ENCODE data around the gene TLR6. TPM values are rescaled to one million over a fixed set of nuclear protein-coding genes. Genes with fewer than 3 reads are reported as not detected.
"Not testable (repeated sequence)": the region's sequence is repeated elsewhere in the genome, so short reads cannot be mapped to it uniquely, and the experiment has no call there.

The TLR6 gene
- total RNA-seq, 1 experiment from 2014 or later: 15.8 TPM

DNA sequence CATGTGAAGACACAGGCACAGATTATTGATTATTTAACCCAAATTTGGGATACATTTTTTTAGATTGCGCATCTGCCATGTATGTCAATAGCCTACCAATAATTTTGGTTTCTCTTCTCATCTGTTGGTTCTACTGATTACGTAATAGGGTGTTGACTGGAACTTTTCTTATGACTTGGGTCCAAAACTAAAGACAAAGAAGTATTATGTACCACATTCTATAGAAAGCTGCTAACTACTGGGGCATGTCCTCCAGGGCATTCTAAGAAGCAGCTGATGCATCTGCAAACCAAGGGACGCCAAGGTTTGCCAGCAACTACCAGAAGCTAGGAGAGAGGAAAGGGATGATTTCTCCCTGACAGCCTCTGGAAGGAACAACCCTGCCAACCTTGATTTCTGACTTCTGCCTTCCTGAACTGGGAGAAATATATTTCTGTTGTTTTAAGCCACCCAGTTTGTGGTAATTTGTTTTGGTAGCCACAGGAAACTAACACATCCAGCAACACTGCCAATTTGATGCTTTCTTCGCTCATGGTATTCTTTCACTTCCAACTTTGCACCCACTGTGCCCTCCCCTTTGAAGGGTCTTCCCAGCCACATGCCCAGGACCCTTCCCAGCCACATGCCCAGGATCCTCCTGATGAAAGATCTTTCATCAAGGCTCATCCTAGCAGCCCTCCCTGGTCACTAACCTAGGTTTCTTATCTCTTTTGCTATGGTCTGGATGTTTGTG is 36.1 kb downstream of the TLR6 start:
- DNase-seq (ENCODE audit: low spot score): no peak

DNA sequence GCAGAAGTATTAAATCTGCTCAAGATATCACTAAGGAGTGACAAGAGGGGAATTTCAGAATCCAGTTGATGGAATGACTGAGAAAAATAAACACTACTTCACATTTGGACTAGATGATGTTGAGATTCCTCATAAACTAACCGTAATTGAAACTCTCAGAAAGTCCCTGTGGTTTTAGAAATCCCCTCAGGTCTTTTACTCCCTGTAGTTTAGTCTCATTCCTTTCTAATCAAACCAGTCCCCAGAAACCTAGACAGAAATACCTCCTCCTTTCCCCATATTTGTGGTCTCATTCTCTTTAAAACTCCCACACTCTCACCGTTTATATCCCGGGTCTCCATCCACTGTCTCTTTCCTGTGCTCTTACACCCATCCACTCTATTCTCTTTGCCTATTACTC is 37.0 kb downstream of the TLR6 start:
- peak; percentile 62 for DNase-seq (ENCODE audit: low spot score)

GRCh38 chr4:38818441-38818976 is 38.1 kb downstream of the TLR6 start:
- DNase-seq (ENCODE audit: low spot score): no peak

GRCh38 chr4:38815885-38816782 is 40.5 kb downstream of the TLR6 start:
- DNase-seq (ENCODE audit: low spot score): peak; percentile 48

- no peak for DNase-seq (ENCODE audit: low spot score)
Measured at GRCh38 chr4:38814386-38814785, 42.2 kb downstream of the TLR6 start.

- no peak for DNase-seq (ENCODE audit: low spot score)
Measured at GRCh38 chr4:38811297-38811696, 45.3 kb downstream of the TLR6 start.

DNA sequence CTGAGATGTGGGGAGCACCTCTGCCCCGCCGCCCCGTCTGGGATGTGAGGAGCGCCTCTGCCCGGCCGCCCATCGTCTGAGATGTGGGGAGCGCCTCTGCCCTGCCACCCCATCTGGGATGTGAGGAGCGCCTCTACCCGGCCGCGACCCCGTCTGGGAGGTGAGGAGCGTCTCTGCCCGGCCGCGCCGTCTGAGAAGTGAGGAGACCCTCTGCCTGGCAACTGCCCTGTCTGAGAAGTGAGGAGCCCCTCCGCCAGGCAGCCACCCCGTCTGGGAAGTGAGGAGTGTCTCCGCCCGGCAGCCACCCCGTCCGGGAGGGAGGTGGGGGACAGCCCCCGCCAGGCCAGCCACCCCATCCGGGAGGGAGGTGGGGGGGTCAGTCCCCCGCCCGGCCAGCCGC is 49.2 kb downstream of the TLR6 start:
- DNase-seq (ENCODE audit: low spot score): not testable (repeated sequence)

GRCh38 chr4:38806251-38806650 is 50.4 kb downstream of the TLR6 start:
- not testable (repeated sequence) for DNase-seq (ENCODE audit: low spot score)

DNA sequence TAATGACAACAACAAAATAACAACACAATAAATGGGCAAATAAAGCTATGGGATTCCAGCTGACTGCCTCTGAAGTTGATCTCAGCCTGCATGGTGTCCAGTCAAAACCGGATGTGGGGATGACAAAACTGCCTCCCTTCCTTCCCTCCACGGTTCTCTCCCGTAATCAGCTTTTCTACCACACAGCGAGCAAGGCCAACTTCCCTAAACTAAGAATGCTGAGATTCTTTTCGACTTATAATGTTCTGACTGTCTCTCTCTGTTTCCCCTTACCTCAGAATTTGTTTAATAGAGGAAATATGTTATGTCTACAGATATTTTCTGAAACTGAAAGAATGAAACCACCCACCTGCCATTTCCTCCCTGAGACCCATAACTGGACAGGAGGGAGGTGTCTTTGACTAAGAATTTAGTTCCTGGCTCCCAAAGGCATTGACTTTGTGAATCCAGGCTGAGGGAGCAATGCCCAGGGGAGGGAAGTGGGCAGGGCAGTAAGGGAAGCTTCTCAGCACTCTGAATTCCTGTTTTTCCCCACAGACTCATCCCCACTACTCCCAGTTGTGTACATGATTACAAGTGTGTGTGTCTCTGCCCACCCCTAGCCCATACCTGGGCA is 51.0 kb downstream of the TLR6 start:
- DNase-seq (ENCODE audit: low spot score): no peak

DNA sequence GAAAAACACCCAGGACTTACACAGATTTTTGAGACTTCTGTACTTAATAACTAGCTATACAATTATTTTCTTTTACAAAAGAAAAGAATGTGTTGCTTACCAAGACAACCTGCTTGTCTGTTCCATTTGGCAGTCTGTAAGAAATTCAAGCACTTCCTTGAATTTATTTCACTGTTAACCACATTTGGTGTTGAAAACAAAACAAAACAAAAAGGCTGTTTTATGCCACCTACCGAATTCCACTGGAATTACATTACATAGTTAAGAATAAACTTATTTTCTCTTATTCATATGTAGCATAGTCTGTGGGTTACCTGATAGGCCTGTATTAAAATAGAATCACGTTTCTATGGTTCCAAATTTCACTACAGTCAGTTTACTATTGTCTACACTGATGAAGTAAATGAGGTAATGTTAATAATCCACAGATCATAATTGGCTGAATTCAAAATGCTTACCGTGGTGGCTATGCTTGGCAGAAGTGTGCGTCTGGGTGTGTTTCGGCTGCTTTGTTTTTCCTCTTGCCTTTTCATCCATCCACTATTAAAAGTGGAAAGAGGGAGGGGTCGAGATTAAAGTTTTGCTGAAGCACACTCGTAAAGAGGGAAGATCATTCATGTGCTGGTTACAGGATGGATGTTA is 51.8 kb downstream of the TLR6 start, which contains the start of gene TLR1:
Gene TLR1, minus strand, starts transcription at position 138 of the 642 bp plus-strand sequence. CDS start 5,960 bp downstream, outside the sequence.
- DNase-seq (ENCODE audit: low spot score): peak; percentile 71

DNA sequence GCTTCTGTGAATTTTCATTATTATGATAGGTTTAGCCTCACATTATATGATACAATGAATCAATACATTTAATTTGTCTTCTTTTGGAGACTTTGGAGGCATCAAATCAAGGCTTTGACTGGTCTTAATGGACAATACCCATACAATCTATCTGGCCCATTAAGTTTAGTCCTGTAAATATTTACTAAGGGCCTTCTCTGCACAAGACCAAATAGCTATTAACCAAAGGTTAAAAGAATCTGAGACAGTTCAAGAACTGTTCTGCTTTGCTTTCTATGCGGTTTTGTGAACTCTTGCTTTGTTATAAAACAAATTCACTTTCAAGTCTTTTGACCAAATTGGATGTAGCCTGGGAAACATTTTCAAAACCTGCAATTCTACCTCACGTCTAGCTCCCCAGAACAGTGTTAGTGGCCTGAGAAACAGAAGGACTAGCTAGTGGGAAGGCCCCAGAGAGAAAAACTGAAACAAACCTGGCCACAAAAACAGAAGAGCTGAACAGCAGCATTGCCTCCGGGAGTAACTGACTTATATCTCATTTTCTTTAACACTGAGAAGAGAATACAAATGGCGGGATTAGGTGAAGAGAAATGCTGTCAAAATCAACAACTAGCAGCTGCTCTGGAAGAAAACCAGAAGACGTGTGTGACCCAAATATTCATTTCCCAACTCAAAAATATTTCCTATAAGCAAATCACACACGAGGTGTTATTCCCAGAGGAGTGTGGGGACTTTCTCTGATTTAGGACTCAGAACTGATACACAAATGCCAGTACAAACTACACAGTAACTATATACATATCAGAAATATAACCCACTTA is 52.6 kb downstream of the TLR6 start:
- DNase-seq (ENCODE audit: low spot score): no peak

GRCh38 chr4:38802561-38803355 is 53.9 kb downstream of the TLR6 start:
- DNase-seq (ENCODE audit: low spot score): no peak

DNA sequence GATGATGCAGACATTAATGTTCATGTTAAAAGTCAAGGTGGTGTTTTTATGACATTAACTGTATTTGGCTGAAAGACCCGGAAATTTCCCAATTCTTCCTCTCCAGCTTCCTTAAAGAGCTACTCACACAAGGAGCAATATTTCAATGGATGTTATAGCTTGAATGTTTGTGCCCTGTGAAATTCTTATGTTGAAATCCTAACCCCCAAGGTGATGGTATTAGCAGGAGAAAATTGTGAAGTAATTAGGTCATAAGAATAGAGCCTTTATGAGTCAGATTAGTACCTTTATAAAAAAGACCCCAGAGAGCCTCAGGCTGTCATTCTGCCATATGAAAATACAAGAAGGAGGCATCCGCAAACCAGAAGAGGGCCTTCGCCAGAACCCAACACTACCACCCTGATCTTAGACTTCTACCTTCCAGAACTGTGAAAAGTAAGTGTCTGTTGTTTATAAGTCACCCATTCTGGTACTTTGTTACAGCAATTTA is 55.6 kb downstream of the TLR6 start:
- DNase-seq (ENCODE audit: low spot score): no peak

GRCh38 chr4:38800366-38800765 is 56.3 kb downstream of the TLR6 start:
- DNase-seq (ENCODE audit: low spot score): no peak

DNA sequence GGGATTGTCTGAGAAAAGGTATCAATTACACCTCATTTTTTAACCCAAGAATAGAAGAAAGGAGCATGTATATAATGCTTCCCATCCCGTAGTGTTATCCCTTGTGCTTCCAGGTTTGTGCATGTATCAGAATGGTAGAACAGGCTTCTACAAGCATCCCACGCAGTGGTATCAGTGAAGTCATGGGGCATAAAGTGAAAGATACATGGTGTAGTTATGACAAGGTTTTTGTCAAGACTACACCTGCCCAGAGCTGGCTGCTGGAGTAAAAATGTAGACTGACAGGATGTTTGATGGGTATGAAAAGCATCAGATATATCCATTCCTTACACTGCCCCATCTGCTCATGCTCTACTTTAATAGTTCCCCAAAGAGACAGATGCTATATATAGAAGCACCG is 61.5 kb downstream of the TLR6 start:
- DNase-seq (ENCODE audit: low spot score): no peak

DNA sequence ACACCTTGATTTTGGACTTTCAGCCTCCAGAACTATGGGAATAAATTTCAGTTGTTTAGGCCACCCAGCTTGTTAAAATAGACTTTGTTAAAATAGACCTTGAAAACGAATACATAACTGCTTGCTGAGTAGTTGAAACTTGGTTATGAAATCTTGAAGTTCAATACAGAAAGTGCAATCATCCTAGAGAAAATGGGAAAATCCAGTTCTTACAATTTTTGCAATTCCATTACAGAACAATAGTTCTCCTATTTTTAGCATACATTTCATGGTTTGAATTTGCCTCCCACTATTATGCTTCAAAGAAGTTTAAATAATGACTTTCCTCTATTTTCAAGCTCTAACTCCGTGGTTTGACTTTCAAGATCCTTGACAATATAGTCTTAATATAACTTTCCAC is 62.6 kb downstream of the TLR6 start:
- DNase-seq (ENCODE audit: low spot score): no peak

- DNase-seq (ENCODE audit: low spot score): no peak
Measured at GRCh38 chr4:38791010-38791409, 65.6 kb downstream of the TLR6 start.

DNA sequence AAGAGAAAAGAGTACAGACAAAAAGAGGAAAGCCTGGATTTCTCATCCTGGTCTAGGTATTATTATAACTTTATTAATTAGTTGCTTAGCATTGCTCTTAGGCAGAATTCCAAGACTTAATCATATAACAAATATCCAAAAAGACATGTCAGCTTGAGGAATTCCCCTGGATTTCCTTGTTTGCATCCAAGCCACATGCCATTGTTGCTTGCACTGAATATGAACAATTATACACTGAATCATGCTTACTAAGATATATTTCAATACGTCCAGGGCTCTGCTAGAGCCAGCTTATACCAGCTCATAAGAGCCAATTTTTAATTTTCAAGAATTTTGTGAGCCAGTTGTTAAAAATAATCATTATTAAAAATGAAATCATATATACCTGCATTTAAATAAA is 68.3 kb downstream of the TLR6 start:
- DNase-seq (ENCODE audit: low spot score): no peak

DNA sequence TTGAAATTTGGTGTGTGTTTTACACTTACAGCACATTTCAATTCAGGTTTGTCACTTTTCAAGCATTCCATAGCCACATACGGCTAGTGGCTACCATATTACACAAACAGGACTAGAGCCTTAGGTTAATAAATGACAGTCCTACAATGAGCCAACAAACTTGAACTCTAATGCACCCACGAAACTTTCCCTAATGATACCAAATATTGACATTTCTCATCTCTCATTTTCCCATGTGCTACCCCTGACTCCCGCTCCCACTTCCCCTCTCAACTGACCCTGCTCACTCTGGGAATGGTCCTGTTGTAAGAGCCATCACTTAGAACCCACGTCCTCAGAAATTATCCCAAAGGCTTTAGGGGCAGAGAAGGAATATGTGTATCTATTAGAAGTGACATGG is 68.9 kb downstream of the TLR6 start:
- no peak for DNase-seq (ENCODE audit: low spot score)

DNA sequence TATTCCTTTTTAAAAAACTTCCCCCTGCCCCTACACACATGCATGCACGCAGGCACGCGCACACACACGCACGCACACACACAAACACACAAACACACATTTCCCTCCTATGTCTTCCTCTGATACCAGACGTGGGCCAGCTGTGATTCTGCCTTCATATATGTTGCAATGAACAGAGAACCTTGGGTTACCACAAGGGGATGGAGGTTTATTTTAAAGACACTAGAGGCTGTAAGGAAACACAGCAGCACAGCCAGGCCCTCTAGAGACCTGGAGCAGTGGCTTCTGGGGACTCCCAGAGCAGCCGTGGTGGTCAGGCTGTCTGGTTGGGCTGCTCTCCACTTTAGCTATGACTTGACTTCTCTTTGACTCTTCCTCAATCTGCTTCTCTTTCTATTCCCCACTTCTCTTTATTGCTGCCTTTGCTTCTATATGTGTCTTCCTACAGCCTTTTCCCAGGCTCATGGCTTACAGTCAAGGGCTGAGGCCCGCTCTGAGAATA is 70.7 kb downstream of the TLR6 start:
- no peak for DNase-seq (ENCODE audit: low spot score)

All from H4 (cell line).